Measurements from ENCODE around the gene OLIG3.

The OLIG3 gene

DNA sequence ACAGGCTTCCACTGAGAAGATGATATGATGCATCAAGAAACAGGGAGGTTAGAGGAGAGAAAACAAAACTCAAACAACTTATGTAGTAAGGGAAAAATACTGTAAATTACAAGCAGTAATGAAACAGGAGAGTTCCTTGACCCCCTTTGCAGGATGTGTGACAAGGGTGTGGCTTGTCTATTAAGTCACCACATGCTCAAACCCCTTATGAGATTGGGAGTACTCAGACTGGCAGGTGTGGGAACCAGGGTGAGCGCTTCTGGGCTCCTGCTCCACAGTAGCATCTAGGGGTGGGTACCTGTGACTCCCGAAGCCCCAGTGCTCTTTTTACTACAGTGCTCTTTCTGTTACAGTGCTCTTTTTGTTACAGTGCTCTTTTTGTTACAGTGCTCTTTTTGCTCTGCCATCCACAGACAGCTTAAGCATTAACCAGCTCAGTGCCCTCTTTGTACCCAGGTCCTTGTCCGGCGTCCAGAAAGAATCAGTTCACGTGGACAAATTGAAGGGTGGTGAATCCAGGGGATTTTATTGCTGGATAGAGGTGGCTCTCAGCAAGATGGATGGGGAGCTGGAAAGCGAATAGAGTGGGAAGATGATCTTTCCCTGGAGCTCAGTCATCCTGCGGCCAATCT lies 28.7 kb downstream of the OLIG3 start:
- Histone ChIP-seq H3K27me3 (ENCODE audit: control insufficient read depth, insufficient read depth, low read length) (no peaks in the 10 kb centered on the region), H3K4me3 (ENCODE audit: low read depth, low read length) (no peak overlapping the region), H3K9ac (ENCODE audit: low read depth, low read length) (no peak overlapping the region), H3K27ac (ENCODE audit: low read depth, low read length) (no peak overlapping the region), H3K9me3 (ENCODE audit: control insufficient read depth, insufficient read depth, low read length) (no peaks in the 10 kb centered on the region), H3K36me3 (ENCODE audit: control insufficient read depth, insufficient read depth, low read length) (no peaks in the 10 kb centered on the region), H3K4me1 (ENCODE audit: control insufficient read depth, insufficient read depth, low read length) (no peaks in the 10 kb centered on the region)

DNA sequence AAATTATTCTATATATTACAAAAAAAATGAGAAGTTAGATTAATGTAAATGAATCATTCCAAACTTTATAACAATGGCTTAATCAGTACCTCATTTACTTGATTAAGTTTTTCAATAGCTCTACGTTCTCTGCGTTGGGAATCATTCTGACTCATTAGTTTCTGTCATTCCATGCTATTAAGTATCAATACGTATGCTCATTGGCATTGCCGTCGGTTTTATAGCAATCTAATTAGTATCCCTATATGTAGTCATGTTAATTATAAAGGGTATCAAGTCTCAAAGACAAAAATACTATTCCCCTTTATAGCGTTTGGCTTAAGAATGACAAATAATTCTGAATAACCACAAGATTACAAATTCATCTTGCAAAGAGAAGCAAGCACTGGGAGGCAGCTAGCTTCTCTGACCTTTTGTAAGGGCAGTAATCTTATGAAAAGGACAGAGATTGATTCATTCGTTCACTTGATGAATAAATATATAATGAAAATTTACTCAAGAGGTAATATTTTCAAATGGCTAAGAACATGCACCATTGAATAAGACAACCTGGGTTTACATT lies 41.8 kb downstream of the OLIG3 start:
- H3K36me3 ChIP-seq (ENCODE audit: control insufficient read depth, insufficient read depth, low read length): no peaks in the 10 kb centered on the region
- no peak overlapping the region for H3K27ac ChIP-seq (ENCODE audit: low read depth, low read length)
- H3K9ac ChIP-seq (ENCODE audit: low read depth, low read length): no peak overlapping the region
- H3K27me3 ChIP-seq (ENCODE audit: control insufficient read depth, insufficient read depth, low read length): no peaks in the 10 kb centered on the region
- 0 out of 2 replicates have a peak, but pooled peaks cover 4% of the 10 kb centered on the region for H3K9me3 ChIP-seq (ENCODE audit: control insufficient read depth, insufficient read depth, low read length)
- no peaks in the 10 kb centered on the region for H3K4me1 ChIP-seq (ENCODE audit: control insufficient read depth, insufficient read depth, low read length)
- H3K4me3 ChIP-seq (ENCODE audit: low read depth, low read length): no peak overlapping the region

- H3K4me1 ChIP-seq (ENCODE audit: control insufficient read depth, insufficient read depth, low read length): no peaks in the 10 kb centered on the region
- no peak overlapping the region for H3K4me3 ChIP-seq (ENCODE audit: low read depth, low read length)
- H3K9me3 ChIP-seq (ENCODE audit: control insufficient read depth, insufficient read depth, low read length): no peaks in the 10 kb centered on the region
- no peak overlapping the region for H3K27ac ChIP-seq (ENCODE audit: low read depth, low read length)
- no peak overlapping the region for H3K9ac ChIP-seq (ENCODE audit: low read depth, low read length)
- no peaks in the 10 kb centered on the region for H3K27me3 ChIP-seq (ENCODE audit: control insufficient read depth, insufficient read depth, low read length)
- no peaks in the 10 kb centered on the region for H3K36me3 ChIP-seq (ENCODE audit: control insufficient read depth, insufficient read depth, low read length)
Measured at GRCh38 chr6:137443901-137444300, 50.3 kb downstream of the OLIG3 start.

Data from HUES48 (cell line).